Stomach (tissue), 9 donors: ENCODE measurements around the gene MYB. TPM values are rescaled to one million over a fixed set of nuclear protein-coding genes. Genes with fewer than 3 reads are reported as not detected.
A peak's percentile ranks its signal among the peaks of the same experiment; 100 is the strongest.
"Not testable (repeated sequence)": the region's sequence is repeated elsewhere in the genome, so short reads cannot be mapped to it uniquely, and the experiment has no call there.

Experiments
- DNase-seq, 2 donors: peaks; one replicate each; pipeline versions ENCODE4 v3.0.0 to v3.0.0-alpha.2; 2013 to 2019
- H3K27ac ChIP-seq, 5 donors: fragments of 200-600 bp in 4 of 5; sonication (generic) in 4 of 5; one replicate each; pipeline ENCODE4 v1.5.1; 2013 to 2019; ENCODE audit warnings: mild to moderate bottlenecking in 1 of 5, moderate library complexity in 1 of 5
- H3K27me3 ChIP-seq, 3 donors: fragments of 200-600 bp; sonication (generic); one replicate each; pipeline ENCODE4 v1.5.1; 2017 to 2019; ENCODE audit warnings: mixed run types in 1 of 3
- H3K36me3 ChIP-seq, 4 donors: fragments of 200-600 bp; sonication (generic); 1 replicate in 3 of 4; 2 replicates in 1 of 4; pipeline ENCODE4 v1.5.1; 2016 to 2019
- H3K4me1 ChIP-seq, 4 donors: fragments of 200-600 bp; sonication (generic); one replicate each; pipeline ENCODE4 v1.5.1; 2016 to 2019
- H3K4me3 ChIP-seq, 4 donors: fragments of 200-600 bp; sonication (generic) in 3 of 4; one replicate each; pipeline ENCODE4 v1.5.1; 2016 to 2019; ENCODE audit warnings: mild to moderate bottlenecking in 1 of 4
- H3K9me3 ChIP-seq, 4 donors: fragments of 200-600 bp; sonication (generic); one replicate each; pipeline ENCODE4 v1.5.1; 2016 to 2019
- EP300 ChIP-seq: sonication (generic); formaldehyde crosslinking; IDR thresholded peaks from one replicate; pipeline ENCODE4 v1.6.1; 2017; ENCODE audit warnings: antibody characterized with exemption
- POLR2A ChIP-seq, 4 donors: fragments of 450-650 bp; IDR thresholded peaks; one replicate each; pipeline ENCODE4 v1.6.1; 2016; ENCODE audit warnings: antibody characterized with exemption in 4 of 4, control low read depth in 2 of 4, mild to moderate bottlenecking in 1 of 4, moderate library complexity in 1 of 4
- POLR2AphosphoS5 ChIP-seq, 3 donors: sonication (generic); formaldehyde crosslinking; IDR thresholded peaks; one replicate each; pipeline ENCODE4 v1.6.1; 2016; ENCODE audit warnings: antibody characterized with exemption in 3 of 3
- WGBS, 5 donors: extraction: QIAGEN DNeasy Blood & Tissue Kit in 3 of 5; methylation state at CpG; one replicate each; pipeline versions ENCODE4 v1.1.5 to v1.1.7; 2013 to 2018; 5-methylcytosine and 5-hydroxymethylcytosine counted together
- intact Hi-C: fragments of 100-400 bp; cut with DNase I; formaldehyde crosslinking; loops from one replicate; pipeline ENCODE4 v1.15.1; 2023; ENCODE audit warnings: low total_unique reads
- polyA plus RNA-seq, 3 donors: library from polyadenylated mRNA; stranded (reverse); fragments of 200-250 nt; gene quantifications; one replicate each; pipeline ENCODE4 v1.2.3, GENCODE V29; 2013
- total RNA-seq, 5 donors: library from RNA; depleted of rRNA; stranded (reverse); fragments of >200 nt; gene quantifications; one replicate each; pipeline versions ENCODE4 v1.1.0 to v1.2.3, GENCODE V29; 2014 to 2016
- TF ChIP-seq, protein P1 (sequence below), 7 experiments: fragments of 450-650 bp in 4 of 7; fragments of 200-600 bp in 3 of 7; sonication (generic) in 3 of 7; IDR thresholded peaks; one replicate each; pipeline ENCODE4 v1.5.1; 2016 to 2019; ENCODE audit warnings: antibody characterized with exemption in 7 of 7, control low read depth in 2 of 7, mild to moderate bottlenecking in 1 of 7
- donor health status: healthy with polysubstance abuse.
- donor health status: Bipolar disorder and iron deficiency.
- donor health status: healthy.

The MYB gene
- total and polyA plus RNA-seq, 8 donors: 0.56 to 118 (median 2.9) TPM; not detected in 2

DNA sequence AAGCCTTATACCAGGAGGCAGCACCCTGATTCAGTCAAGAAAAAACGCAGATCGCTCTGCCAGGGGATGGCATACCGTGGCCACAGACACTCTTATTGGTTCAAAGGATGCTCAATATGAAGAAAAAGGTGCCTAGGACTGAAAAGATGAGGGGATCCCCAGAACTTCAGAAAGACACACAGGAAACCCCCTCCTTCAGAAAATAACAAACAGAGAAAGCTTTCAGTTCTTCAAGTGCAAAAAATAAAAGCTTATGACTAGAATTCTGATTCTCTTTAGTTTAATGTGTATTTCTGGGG lies 17.7 kb upstream of the MYB start:
- WGBS, 5 donors: 55 to 86% (median 80%) methylated on average over 3 of the region's 3 CpGs
- intact Hi-C loops: no loop called here

DNA sequence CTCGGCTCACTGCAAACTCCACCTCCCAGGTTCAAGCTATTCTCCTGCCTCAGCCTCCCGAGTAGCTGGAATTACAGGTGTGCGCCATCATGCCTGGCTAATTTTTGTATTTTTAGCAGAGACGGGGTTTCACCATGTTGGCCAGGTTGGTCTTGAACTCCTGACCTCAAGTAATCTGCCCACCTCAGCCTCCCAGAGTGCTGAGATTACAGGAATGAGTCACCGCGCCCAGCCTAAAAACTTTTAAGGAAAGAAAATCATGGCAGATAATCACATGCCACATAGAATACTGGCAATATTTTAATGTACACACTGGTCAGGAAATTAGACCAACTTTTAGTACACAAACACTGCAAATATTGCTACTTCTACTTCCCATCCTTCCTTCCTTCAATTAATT lies 16.7 kb upstream of the MYB start:
- intact Hi-C loops, H3K36me3 ChIP-seq, H3K4me3 ChIP-seq, H3K4me1 ChIP-seq, DNase-seq, H3K27me3 ChIP-seq, H3K27ac ChIP-seq, H3K9me3 ChIP-seq: not testable (repeated sequence)
- WGBS, 5 donors: 75 to 86% (median 80%) methylated on average over 6 of the region's 6 CpGs

More for the DNA sequence above, 17.7 kb upstream of the MYB start:
- no peaks in the 10 kb centered on the region for H3K9me3 ChIP-seq
- H3K4me1 ChIP-seq: no peaks in the 10 kb centered on the region
- H3K36me3 ChIP-seq: no peaks in the 10 kb centered on the region
- peak in 1 of 2 donors; percentile 26 for DNase-seq
- H3K27ac ChIP-seq: no peak overlapping the region
- no peaks in the 10 kb centered on the region for H3K27me3 ChIP-seq
- TF ChIP-seq POLR2AphosphoS5 (IDR thresholded peaks at IDR 0.05) (no peak), POLR2A (IDR thresholded peaks at IDR 0.05) (no peak), EP300 (no peak)
- TF ChIP-seq, protein P1, sequence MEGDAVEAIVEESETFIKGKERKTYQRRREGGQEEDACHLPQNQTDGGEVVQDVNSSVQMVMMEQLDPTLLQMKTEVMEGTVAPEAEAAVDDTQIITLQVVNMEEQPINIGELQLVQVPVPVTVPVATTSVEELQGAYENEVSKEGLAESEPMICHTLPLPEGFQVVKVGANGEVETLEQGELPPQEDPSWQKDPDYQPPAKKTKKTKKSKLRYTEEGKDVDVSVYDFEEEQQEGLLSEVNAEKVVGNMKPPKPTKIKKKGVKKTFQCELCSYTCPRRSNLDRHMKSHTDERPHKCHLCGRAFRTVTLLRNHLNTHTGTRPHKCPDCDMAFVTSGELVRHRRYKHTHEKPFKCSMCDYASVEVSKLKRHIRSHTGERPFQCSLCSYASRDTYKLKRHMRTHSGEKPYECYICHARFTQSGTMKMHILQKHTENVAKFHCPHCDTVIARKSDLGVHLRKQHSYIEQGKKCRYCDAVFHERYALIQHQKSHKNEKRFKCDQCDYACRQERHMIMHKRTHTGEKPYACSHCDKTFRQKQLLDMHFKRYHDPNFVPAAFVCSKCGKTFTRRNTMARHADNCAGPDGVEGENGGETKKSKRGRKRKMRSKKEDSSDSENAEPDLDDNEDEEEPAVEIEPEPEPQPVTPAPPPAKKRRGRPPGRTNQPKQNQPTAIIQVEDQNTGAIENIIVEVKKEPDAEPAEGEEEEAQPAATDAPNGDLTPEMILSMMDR (IDR thresholded peaks at IDR 0.05): no peak
- no peak overlapping the region for H3K4me3 ChIP-seq

DNA sequence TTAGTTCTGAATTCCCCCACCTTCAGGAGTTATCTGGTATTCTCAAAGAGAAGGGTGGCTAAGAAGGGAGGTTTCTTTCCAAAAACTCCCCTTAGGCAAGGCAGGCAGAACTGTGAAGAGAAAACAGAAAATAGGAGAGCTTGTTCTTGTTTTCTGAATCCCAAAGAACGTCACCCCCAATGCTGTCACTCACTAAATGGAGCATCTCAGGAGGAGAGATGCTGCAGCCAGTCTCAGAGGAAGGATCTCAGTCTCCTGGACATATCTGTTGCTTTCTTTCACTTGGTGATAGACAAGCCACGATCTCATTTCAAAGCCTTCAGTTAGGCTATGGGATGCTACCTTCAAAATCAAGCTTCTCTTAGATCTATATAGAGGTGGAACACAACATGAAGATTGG lies 16.1 kb upstream of the MYB start:
- 81 to 95% (median 87%) methylated on average over 2 of the region's 2 CpGs for WGBS, 5 donors
- Histone ChIP-seq H3K4me1 (no peaks in the 10 kb centered on the region), H3K9me3 (no peaks in the 10 kb centered on the region), H3K27me3 (no peaks in the 10 kb centered on the region), H3K36me3 (no peaks in the 10 kb centered on the region), H3K27ac (no peak overlapping the region), H3K4me3 (no peak overlapping the region)
- TF ChIP-seq EP300 (no peak), POLR2AphosphoS5 (IDR thresholded peaks at IDR 0.05) (no peak), POLR2A (IDR thresholded peaks at IDR 0.05) (no peak)
- TF ChIP-seq, protein P1 (IDR thresholded peaks at IDR 0.05): no peak
- no peak for DNase-seq
- intact Hi-C loops: no loop called here

DNA sequence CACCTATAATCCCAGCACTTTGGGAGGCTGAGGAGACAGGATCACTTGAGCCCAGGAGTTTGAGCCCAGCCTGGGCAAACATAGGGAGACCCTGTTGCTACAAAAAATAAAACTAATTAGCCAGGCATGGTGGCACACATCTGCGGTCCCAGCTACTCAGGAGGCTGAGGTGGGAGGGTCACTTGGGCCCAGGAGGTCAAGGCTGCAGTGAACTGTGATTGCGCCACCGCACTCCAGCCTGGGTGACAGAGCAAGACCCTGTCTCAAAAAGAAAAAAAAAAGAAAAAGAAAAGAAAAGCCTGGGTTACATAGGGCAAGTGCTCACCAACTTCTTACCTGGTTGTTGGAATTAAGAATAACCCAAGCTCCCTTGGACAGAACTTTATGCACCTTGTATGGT lies 14.6 kb upstream of the MYB start:
- no peak for DNase-seq
- intact Hi-C loops: no loop called here
- no peak overlapping the region for H3K27ac ChIP-seq
- H3K9me3 ChIP-seq: no peaks in the 10 kb centered on the region
- no peak overlapping the region for H3K4me3 ChIP-seq
- H3K4me1 ChIP-seq: no peaks in the 10 kb centered on the region
- TF ChIP-seq EP300 (no peak), POLR2A (IDR thresholded peaks at IDR 0.05) (no peak), POLR2AphosphoS5 (IDR thresholded peaks at IDR 0.05) (no peak)
- TF ChIP-seq, protein P1 (IDR thresholded peaks at IDR 0.05): no peak
- no peaks in the 10 kb centered on the region for H3K36me3 ChIP-seq
- 93 to 98% (median 97%) methylated on average over 3 of the region's 3 CpGs for WGBS, 5 donors
- H3K27me3 ChIP-seq: no peaks in the 10 kb centered on the region

DNA sequence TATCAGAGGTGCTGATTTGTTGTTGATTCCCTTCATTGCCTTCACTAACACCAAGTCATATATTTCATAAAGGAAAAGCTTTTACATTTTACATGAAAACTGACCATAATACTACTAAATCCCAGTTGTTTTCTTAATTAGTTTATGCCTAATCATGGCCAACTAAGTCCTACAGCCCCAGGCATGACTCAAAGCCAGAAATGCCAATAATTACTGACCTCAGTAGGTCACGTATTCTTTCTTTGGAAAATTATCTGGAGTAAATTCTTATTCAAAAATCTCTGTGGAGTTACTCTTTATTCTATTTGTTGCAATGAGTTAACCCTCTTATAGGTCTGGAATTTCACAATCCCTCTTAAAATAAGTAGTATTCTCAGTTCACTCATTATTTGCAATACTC lies 13.5 kb upstream of the MYB start:
- Histone ChIP-seq H3K36me3 (no peaks in the 10 kb centered on the region), H3K27me3 (no peaks in the 10 kb centered on the region), H3K4me1 (no peaks in the 10 kb centered on the region), H3K27ac (no peak overlapping the region), H3K9me3 (no peaks in the 10 kb centered on the region), H3K4me3 (no peak overlapping the region)
- intact Hi-C loops: no loop called here
- WGBS, 5 donors: 55 to 81% (median 73%) methylated on average over 1 of the region's 1 CpG
- TF ChIP-seq, protein P1 (IDR thresholded peaks at IDR 0.05): no peak
- TF ChIP-seq POLR2A (IDR thresholded peaks at IDR 0.05): no peak
- TF ChIP-seq POLR2AphosphoS5 (IDR thresholded peaks at IDR 0.05): no peak
- TF ChIP-seq EP300: no peak
- DNase-seq: no peak
